Bronchial epithelial cell (primary cell): ENCODE results near the gene SHANK1. TPM values are rescaled to one million over a fixed set of nuclear protein-coding genes. Genes with fewer than 3 reads are reported as not detected.

Experiments
- DNase-seq: peaks from one replicate; pipeline ENCODE4 v3.0.0-alpha.2; 2010; ENCODE audit warnings: low read depth
- FAIRE-seq: peaks from 2 replicates; lab custom pipeline; 2011; peaks lifted over from hg19 to GRCh38; lab: Jason Lieb, UNC
- H3K27me3 ChIP-seq: 2 replicates; pipeline ENCODE4 v1.5.1; 2011; ENCODE audit warnings: low read length; ENCODE audit not compliant: control insufficient read depth, insufficient read depth
- H3K36me3 ChIP-seq: 2 replicates; pipeline ENCODE4 v1.5.1; 2011; ENCODE audit warnings: low read length; ENCODE audit not compliant: control insufficient read depth, insufficient read depth
- H3K4me3 ChIP-seq: 2 replicates; pipeline ENCODE4 v1.5.1; 2011; ENCODE audit warnings: mild to moderate bottlenecking, low read depth, low read length, control low read depth
- CTCF ChIP-seq: IDR thresholded peaks from 2 replicates; pipeline ENCODE4 v1.5.1; 2011; ENCODE audit warnings: mild to moderate bottlenecking, moderate library complexity, low read length, control low read depth, inconsistent platforms; ENCODE audit not compliant: insufficient read depth, severe bottlenecking
- total RNA-seq: library from RNA; depleted of rRNA; stranded (reverse); fragments of >200 nt; gene quantifications from 2 replicates; pipeline ENCODE4 v1.2.1, GENCODE V29; 2014

The SHANK1 gene
- total RNA-seq, 1 donor from 2014 or later: not detected

DNA sequence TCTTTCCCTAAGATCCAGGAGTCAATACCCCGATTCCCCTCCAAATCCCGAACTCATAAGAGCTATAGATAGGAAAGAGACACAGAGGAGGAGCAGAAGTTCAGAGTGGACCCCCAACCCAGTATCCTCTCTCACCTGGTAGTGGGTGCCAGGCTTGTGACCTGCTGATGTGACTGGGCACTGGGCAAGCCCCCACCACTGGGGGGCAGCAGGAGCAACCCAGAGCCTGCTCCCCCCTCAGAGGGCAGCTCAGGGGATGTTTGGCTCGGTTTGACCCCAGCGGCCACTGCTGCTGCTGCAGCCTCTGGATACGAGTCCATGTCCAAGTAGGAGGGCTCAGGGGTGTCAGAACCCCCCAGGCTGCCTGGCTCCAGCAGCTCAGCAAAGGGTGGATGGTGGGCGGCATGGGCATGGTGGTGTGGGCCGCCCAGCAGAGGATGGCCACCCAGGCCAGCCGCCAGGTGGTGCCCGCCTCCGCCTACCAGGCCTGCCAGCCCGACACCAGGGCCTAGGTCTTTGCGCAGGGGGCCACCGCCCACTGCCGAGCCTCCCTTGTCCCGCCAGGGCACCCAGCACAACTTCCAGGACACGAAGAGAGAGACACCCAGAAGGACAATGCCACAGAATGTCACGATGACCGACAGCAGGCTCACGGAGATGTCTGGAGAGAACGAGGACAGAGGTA, 87.3 kb downstream of the SHANK1 start:
- no peak for FAIRE-seq
- TF ChIP-seq CTCF: no peak
- no peak overlapping the region for H3K4me3 ChIP-seq
- no peak for DNase-seq
- no peaks in the 10 kb centered on the region for H3K36me3 ChIP-seq
- no peaks in the 10 kb centered on the region for H3K27me3 ChIP-seq

- no peaks in the 10 kb centered on the region for H3K27me3 ChIP-seq
- FAIRE-seq: no peak
- no peak overlapping the region for H3K4me3 ChIP-seq
- H3K36me3 ChIP-seq: no peaks in the 10 kb centered on the region
- no peak for TF ChIP-seq CTCF
- no peak for DNase-seq
Measured at GRCh38 chr19:50629801-50630200, 89.8 kb downstream of the SHANK1 start.

DNA sequence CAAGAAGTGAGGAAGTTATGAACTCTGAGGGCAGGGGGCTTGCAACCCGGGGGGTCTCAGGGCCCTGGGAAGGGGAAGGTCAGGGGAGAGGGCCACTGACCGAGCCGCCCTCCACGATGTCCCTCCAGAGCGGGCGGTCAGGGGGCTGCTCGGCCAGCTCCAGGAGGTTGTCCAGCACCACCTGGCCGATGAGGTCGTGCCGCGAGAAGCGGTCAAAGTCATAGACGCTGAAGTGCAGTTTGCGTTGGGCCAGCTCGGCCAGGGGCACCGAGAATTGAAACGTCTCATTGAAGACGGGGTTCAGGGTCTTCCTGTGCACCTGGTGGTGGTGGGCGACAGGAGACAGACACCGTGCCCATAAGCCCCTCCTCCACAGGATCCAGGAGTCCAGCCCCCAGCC, 90.4 kb downstream of the SHANK1 start:
- no peaks in the 10 kb centered on the region for H3K36me3 ChIP-seq
- no peak overlapping the region for H3K4me3 ChIP-seq
- FAIRE-seq (no peak), DNase-seq (no peak)
- no peaks in the 10 kb centered on the region for H3K27me3 ChIP-seq
- no peak for TF ChIP-seq CTCF

DNA sequence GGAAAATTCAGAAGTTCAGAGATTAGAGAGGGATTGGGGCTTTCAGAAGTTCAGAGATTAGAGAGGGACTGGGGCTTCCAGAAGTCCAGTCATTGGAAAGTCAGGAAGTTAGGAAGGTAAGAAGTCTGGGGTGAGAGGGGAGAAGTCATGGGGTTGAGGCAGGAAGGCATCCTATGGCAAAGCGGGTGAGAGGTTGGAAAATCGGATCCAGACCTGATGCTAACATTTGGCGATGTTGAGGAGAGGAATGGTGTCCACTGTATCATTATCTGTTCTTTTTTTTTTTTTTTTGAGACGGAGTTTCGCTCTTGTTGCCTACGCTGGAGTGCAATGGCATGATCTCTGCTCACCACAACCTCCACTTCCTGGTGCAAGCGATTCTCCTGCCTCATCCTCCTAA, 91.1 kb downstream of the SHANK1 start:
- no peak for FAIRE-seq
- TF ChIP-seq CTCF: no peak
- Histone ChIP-seq H3K27me3 (no peaks in the 10 kb centered on the region), H3K36me3 (no peaks in the 10 kb centered on the region), H3K4me3 (no peak overlapping the region)
- no peak for DNase-seq

DNA sequence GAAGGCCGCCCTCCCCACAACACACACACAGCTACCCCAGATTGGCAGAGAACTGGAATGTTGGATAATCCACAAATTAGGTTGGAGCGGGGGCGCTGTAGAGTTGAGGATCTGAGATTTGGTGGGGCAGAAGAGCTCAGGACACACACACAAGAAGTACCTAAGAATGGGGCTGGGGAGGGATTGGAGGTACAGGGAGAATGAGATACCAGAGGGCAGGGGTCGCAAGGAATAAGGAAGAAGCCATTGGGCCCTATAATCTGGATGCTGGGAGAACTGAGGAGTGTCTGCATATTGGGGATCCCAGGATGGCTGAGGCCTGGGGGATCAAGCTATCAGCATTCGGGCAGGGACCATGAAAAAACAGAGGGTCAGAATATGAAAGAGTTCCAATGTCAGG, 91.5 kb downstream of the SHANK1 start:
- Histone ChIP-seq H3K4me3 (no peak overlapping the region), H3K36me3 (no peaks in the 10 kb centered on the region), H3K27me3 (no peaks in the 10 kb centered on the region)
- TF ChIP-seq CTCF: no peak
- DNase-seq (no peak), FAIRE-seq (no peak)

GRCh38 chr19:50626795-50627194, 92.8 kb downstream of the SHANK1 start:
- H3K27me3 ChIP-seq: no peaks in the 10 kb centered on the region
- TF ChIP-seq CTCF: no peak
- no peaks in the 10 kb centered on the region for H3K36me3 ChIP-seq
- no peak for DNase-seq
- FAIRE-seq: no peak
- H3K4me3 ChIP-seq: no peak overlapping the region
